Breast epithelium (tissue), 4 donors: ENCODE measurements around the gene ELMOD3. TPM values are rescaled to one million over a fixed set of nuclear protein-coding genes. Genes with fewer than 3 reads are reported as not detected.

ENCODE experiments used
- DNase-seq, 2 donors: peaks; one replicate each; pipeline ENCODE4 v3.0.0-alpha.2; 2019; ENCODE audit warnings: low spot score in 2 of 2
- H3K27ac ChIP-seq, 2 donors: fragments of 200-600 bp; sonication (generic) in 1 of 2; one replicate each; pipeline ENCODE4 v1.5.1; 2016 to 2019; ENCODE audit warnings: mild to moderate bottlenecking in 1 of 2
- H3K27me3 ChIP-seq, 2 donors: fragments of 200-600 bp; sonication (generic) in 1 of 2; one replicate each; pipeline versions ENCODE4 v1.5.1 to v1.6.0; 2017 to 2019; ENCODE audit warnings: control low read depth in 1 of 2, mild to moderate bottlenecking in 1 of 2
- H3K36me3 ChIP-seq: fragments of 200-600 bp; one replicate; pipeline ENCODE4 v1.5.1; 2019
- H3K4me1 ChIP-seq, 2 donors: fragments of 200-600 bp; sonication (generic); one replicate each; pipeline ENCODE4 v1.5.1; 2016 to 2019; ENCODE audit warnings: control low read depth in 1 of 2
- H3K4me3 ChIP-seq, 3 donors: fragments of 200-600 bp; sonication (generic); 1 replicate in 2 of 3; 2 replicates in 1 of 3; pipeline ENCODE4 v1.5.1; 2016 to 2019; ENCODE audit warnings: mild to moderate bottlenecking in 3 of 3, moderate library complexity in 2 of 3
- H3K9me3 ChIP-seq, 2 donors: fragments of 200-600 bp; sonication (generic) in 1 of 2; one replicate each; pipeline ENCODE4 v1.5.1; 2016 to 2019; ENCODE audit warnings: control low read depth in 1 of 2
- CTCF ChIP-seq, 3 donors: fragments of 450-650 bp; IDR thresholded peaks; one replicate each; pipeline ENCODE4 v1.5.1; 2016 to 2017; ENCODE audit warnings: antibody characterized with exemption in 3 of 3, mild to moderate bottlenecking in 3 of 3, moderate library complexity in 3 of 3
- POLR2A ChIP-seq: fragments of 450-650 bp; IDR thresholded peaks from one replicate; pipeline ENCODE4 v1.6.1; 2016; ENCODE audit warnings: antibody characterized with exemption, mild to moderate bottlenecking, moderate library complexity
- POLR2AphosphoS5 ChIP-seq, 3 donors: sonication (generic); formaldehyde crosslinking; IDR thresholded peaks; one replicate each; pipeline ENCODE4 v1.6.1; 2017; ENCODE audit warnings: antibody characterized with exemption in 3 of 3
- intact Hi-C: fragments of 100-400 bp; cut with DNase I; formaldehyde crosslinking; loops from one replicate; pipeline ENCODE4 v1.15.1; 2023; ENCODE audit warnings: low total_unique reads
- total RNA-seq, 3 donors: library from RNA; depleted of rRNA; stranded (reverse); fragments of >200 nt; gene quantifications; one replicate each; pipeline ENCODE4 v1.1.0, GENCODE V29; 2016

Gene ELMOD3
- total RNA-seq, 3 donors from 2014 or later, result 42.9 to 149 (median 47.0) TPM

DNA sequence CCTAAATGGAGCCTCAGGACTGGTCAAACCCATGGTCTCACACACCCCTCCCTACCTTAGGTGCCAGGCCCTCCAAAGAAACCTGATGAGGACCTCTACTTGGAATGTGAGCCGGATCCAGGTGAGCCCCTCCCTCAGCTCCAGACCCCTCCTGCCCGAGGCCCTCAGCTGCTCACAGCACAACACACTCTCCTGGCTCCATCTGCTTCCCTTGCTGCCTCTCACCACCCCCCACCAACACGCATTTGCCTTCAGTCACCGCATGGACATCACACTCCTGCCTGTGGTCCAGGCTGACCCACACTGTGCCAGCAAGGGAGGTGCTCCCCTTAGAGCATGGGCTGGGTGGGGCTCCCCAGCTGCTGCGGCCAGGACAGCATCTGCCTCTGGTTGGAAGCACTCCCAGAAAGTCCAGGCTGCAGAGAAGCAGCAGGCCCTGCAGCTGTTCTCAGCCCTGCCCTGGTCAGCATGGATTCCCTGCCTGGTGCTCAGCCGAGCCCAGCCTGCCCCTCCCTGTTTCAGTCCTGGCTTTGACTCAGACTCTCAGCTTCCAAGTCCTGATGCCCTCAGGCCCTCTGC is 79.0 kb downstream of the ELMOD3 start:
- peaks cover 15 to 16% of the 10 kb centered on the region in 2 donors for H3K4me1 ChIP-seq
- H3K27ac ChIP-seq, result peak overlapping the region; percentile 73 to 96
- intact Hi-C loops, result loop anchor here (5.0 kb wide), 1 partner anchor 119 kb away; no protein-coding TSS in a partner anchor
- DNase-seq, result peak; percentile 72
- H3K9me3 ChIP-seq, result no peaks in the 10 kb centered on the region
- H3K4me3 ChIP-seq, result no peak overlapping the region
- H3K36me3 ChIP-seq, result no peaks in the 10 kb centered on the region
- TF ChIP-seq POLR2A (no peak), POLR2AphosphoS5 (IDR thresholded peaks at IDR 0.05) (peak; percentile 33 to 64 (median 63))
- H3K27me3 ChIP-seq, result no peaks in the 10 kb centered on the region

DNA sequence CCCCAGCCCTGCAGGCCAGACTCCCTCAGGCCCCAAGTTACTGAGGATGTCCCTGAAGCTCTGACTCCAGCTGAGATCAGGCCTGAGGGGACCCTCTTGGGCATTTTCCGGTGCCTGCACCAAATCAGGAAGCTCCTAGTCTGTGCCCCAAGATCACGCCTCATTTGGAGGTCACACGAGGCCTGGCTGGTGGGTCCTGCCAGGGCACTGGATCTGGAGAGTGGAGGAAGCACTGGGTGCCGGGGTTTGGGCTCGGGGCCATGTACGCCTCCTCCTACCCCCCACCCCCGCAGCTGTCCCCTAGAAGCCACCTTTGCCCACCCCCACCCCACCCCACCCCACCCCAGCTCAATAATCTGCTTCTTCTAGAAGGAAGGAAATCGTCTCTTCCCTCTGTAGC is 80.1 kb downstream of the ELMOD3 start:
- H3K4me3 ChIP-seq, result no peak overlapping the region
- no peak for TF ChIP-seq POLR2A
- TF ChIP-seq CTCF (IDR thresholded peaks at IDR 0.05), result no peak
- TF ChIP-seq POLR2AphosphoS5 (IDR thresholded peaks at IDR 0.05), result no peak
- H3K27ac ChIP-seq, result peak overlapping the region; percentile 96 to 97
- peaks cover 18 to 23% of the 10 kb centered on the region in 2 donors for H3K4me1 ChIP-seq
- H3K36me3 ChIP-seq, result no peaks in the 10 kb centered on the region
- intact Hi-C loops, result loop anchor here (5.0 kb wide), 3 partner anchors 103 to 118 kb away; partner anchors contain the start of genes MAT2A and TGOLN2
- H3K9me3 ChIP-seq, result no peaks in the 10 kb centered on the region
- no peak for DNase-seq
- H3K27me3 ChIP-seq, result no peaks in the 10 kb centered on the region

GRCh38 chr2:85435220-85435958 is 80.8 kb downstream of the ELMOD3 start:
- intact Hi-C loops, result loop anchor here (5.0 kb wide), 2 partner anchors 102 to 108 kb away; partner anchors contain the start of genes MAT2A and TGOLN2
- no peaks in the 10 kb centered on the region for H3K9me3 ChIP-seq
- no peaks in the 10 kb centered on the region for H3K36me3 ChIP-seq
- H3K27ac ChIP-seq, result peak overlapping the region; percentile 96 to 97
- no peak for TF ChIP-seq POLR2A
- TF ChIP-seq POLR2AphosphoS5 (IDR thresholded peaks at IDR 0.05), result no peak
- TF ChIP-seq CTCF (IDR thresholded peaks at IDR 0.05), result no peak
- no peak overlapping the region for H3K4me3 ChIP-seq
- DNase-seq, result no peak
- H3K4me1 ChIP-seq, result peaks cover 18 to 23% of the 10 kb centered on the region in 2 donors
- no peaks in the 10 kb centered on the region for H3K27me3 ChIP-seq

GRCh38 chr2:85435981-85436835 is 81.6 kb downstream of the ELMOD3 start:
- intact Hi-C loops, result loop anchor here (5.0 kb wide), 2 partner anchors 101 to 109 kb away; partner anchors contain the start of genes MAT2A and TGOLN2
- DNase-seq, result no peak
- no peaks in the 10 kb centered on the region for H3K9me3 ChIP-seq
- H3K36me3 ChIP-seq, result no peaks in the 10 kb centered on the region
- no peak for TF ChIP-seq CTCF (IDR thresholded peaks at IDR 0.05)
- no peak for TF ChIP-seq POLR2AphosphoS5 (IDR thresholded peaks at IDR 0.05)
- no peak for TF ChIP-seq POLR2A
- H3K4me1 ChIP-seq, result peaks cover 18 to 23% of the 10 kb centered on the region in 2 donors
- no peaks in the 10 kb centered on the region for H3K27me3 ChIP-seq
- H3K27ac ChIP-seq, result peak overlapping the region; percentile 96 to 97
- H3K4me3 ChIP-seq, result no peak overlapping the region

DNA sequence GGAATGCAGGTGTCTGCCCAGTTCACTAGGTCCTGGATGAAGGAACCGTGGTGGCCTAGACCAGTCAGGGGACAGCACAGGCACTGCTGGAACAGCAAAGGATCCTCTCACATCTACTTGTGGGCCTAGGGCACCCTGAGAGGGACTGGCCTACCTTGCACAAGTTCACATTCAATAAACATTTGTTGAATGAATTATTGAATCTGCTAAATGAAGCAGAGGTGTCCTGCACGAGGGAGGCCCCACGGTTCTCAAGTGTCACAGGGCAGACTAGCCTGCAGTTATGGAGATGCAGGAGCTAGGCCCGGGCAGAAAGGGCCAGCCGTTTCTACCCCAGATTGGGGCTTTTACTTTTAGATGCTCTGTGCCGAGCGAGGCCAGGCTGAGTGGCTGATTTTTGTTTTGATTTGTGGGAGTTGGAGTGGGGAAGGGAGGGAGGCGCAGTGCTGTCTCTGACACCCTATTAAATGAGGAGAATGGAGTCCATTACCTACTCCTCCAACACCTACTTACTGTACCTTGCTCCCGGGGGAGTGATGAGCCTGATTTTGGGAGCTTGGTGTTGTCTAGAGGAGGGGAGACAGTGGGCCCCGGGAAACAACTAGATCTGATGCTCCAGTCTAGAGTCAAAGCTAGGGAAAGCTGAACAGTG is 82.4 kb downstream of the ELMOD3 start:
- no peaks in the 10 kb centered on the region for H3K27me3 ChIP-seq
- H3K36me3 ChIP-seq, result no peaks in the 10 kb centered on the region
- no peaks in the 10 kb centered on the region for H3K9me3 ChIP-seq
- H3K4me1 ChIP-seq, result peaks cover 18 to 23% of the 10 kb centered on the region in 2 donors
- DNase-seq, result no peak
- intact Hi-C loops, result loop anchor here (5.0 kb wide), 2 partner anchors 100 to 110 kb away; partner anchors contain the start of genes MAT2A and TGOLN2
- TF ChIP-seq POLR2A, result no peak
- TF ChIP-seq CTCF (IDR thresholded peaks at IDR 0.05), result no peak
- TF ChIP-seq POLR2AphosphoS5 (IDR thresholded peaks at IDR 0.05), result no peak
- H3K4me3 ChIP-seq, result peak overlapping the region in 2 of 3 donors; percentile 56 to 66
- peak overlapping the region; percentile 96 to 97 for H3K27ac ChIP-seq
